H1 (cell line): Measurements from ENCODE around the gene NUDC. TPM values are rescaled to one million over a fixed set of nuclear protein-coding genes. Genes with fewer than 3 reads are reported as not detected.

Experiments used
- CTCF ChIA-PET: fragments of 300-600 bp; sonication (Branson Sonifier 250); formaldehyde crosslinking; loops from one replicate; lab custom pipeline; 2021; ENCODE audit not compliant: partially characterized antibody; lab: Charles Lee
- POLR2A ChIA-PET: fragments of 300-600 bp; sonication (Branson Sonifier 250); formaldehyde crosslinking; loops from one replicate; lab custom pipeline; 2021; ENCODE audit warnings: inconsistent platforms; ENCODE audit not compliant: partially characterized antibody; lab: Charles Lee
- DNase-seq, 2 experiments: peaks; one replicate each; pipeline versions ENCODE4 v3.0.0 to v3.0.0-alpha.2; 2010 to 2022; ENCODE audit warnings: low spot score in 2 of 2, low read depth in 1 of 2, mixed read lengths in 1 of 2
- FAIRE-seq: peaks from 2 replicates; lab custom pipeline; 2011; peaks lifted over from hg19 to GRCh38; lab: Jason Lieb, UNC
- H2AFZ ChIP-seq: 2 replicates; pipeline ENCODE4 v1.8.1; 2012; ENCODE audit warnings: low read length, inconsistent platforms
- H2AK5ac ChIP-seq: 2 replicates; pipeline ENCODE4 v1.6.1; 2013; ENCODE audit warnings: low read depth, low read length
- H2BK120ac ChIP-seq: replicated peaks from 2 replicates; pipeline ENCODE3; 2013; ENCODE audit warnings: low read depth, low read length, inconsistent platforms
- H2BK12ac ChIP-seq: 2 replicates; pipeline ENCODE4 v1.6.1; 2013; ENCODE audit warnings: low read depth, low read length
- H2BK15ac ChIP-seq: 2 replicates; pipeline ENCODE4 v1.6.1; 2013; ENCODE audit warnings: low read length
- H2BK20ac ChIP-seq: 2 replicates; pipeline ENCODE4 v1.6.1; 2013; ENCODE audit warnings: low read length
- H2BK5ac ChIP-seq: 2 replicates; pipeline ENCODE4 v1.6.1; 2013; ENCODE audit warnings: low read depth, low read length
- H3K14ac ChIP-seq: 2 replicates; pipeline ENCODE4 v1.6.1; 2013; ENCODE audit warnings: inconsistent platforms; ENCODE audit not compliant: insufficient read length
- H3K18ac ChIP-seq: 2 replicates; pipeline ENCODE4 v1.6.1; 2013; ENCODE audit warnings: low read length; ENCODE audit errors: extremely low read depth
- H3K23ac ChIP-seq: 2 replicates; pipeline ENCODE4 v1.6.1; 2013; ENCODE audit warnings: inconsistent platforms; ENCODE audit not compliant: insufficient read length
- H3K23me2 ChIP-seq: 2 replicates; pipeline ENCODE4 v1.6.1; 2013; ENCODE audit warnings: low read depth, low read length
- H3K27ac ChIP-seq: 2 replicates; pipeline ENCODE4 v1.6.1; 2011; ENCODE audit warnings: low read depth, low read length, inconsistent platforms
- H3K27me3 ChIP-seq, 4 experiments: replicated peaks in 1 of 4; 1 replicate in 1 of 4; 2 replicates in 3 of 4; pipeline versions ENCODE4 v1.6.1 to v1.8.1; 2011 to 2013; ENCODE audit warnings: low read length in 3 of 4, mild to moderate bottlenecking in 3 of 4, inconsistent platforms in 2 of 4, mixed read lengths in 2 of 4, moderate library complexity in 1 of 4; ENCODE audit not compliant: control insufficient read depth in 3 of 4, insufficient read depth in 3 of 4; ENCODE audit errors: extremely low read depth in 1 of 4
- H3K36me3 ChIP-seq, 4 experiments: 2 replicates each; pipeline versions ENCODE4 v1.6.1 to v1.8.1; 2011 to 2013; ENCODE audit warnings: mild to moderate bottlenecking in 4 of 4, low read length in 3 of 4, moderate library complexity in 2 of 4, control low read depth in 1 of 4, inconsistent platforms in 1 of 4; ENCODE audit not compliant: insufficient read depth in 4 of 4, control insufficient read depth in 2 of 4
- H3K4ac ChIP-seq: replicated peaks from 2 replicates; pipeline ENCODE3; 2013; ENCODE audit warnings: low read length, low read depth, mixed read lengths, inconsistent platforms; ENCODE audit not compliant: insufficient read length
- H3K4me1 ChIP-seq, 4 experiments: replicated peaks in 1 of 4; 1 replicate in 1 of 4; 2 replicates in 3 of 4; pipeline versions ENCODE4 v1.6.1 to v1.8.1; 2011 to 2013; ENCODE audit warnings: low read length in 3 of 4, inconsistent platforms in 2 of 4, mixed read lengths in 1 of 4; ENCODE audit not compliant: insufficient read depth in 4 of 4, control insufficient read depth in 3 of 4
- H3K4me2 ChIP-seq, 2 experiments: 2 replicates each; pipeline versions ENCODE4 v1.6.1 to v1.8.1; 2011 to 2013; ENCODE audit warnings: low read depth in 2 of 2, low read length in 2 of 2, control low read depth in 1 of 2, inconsistent platforms in 1 of 2, mild to moderate bottlenecking in 1 of 2; ENCODE audit not compliant: insufficient read depth in 1 of 2
- H3K4me3 ChIP-seq, 4 experiments: fragments of 200-600, 300-600 bp in 1 of 4; sonication (generic), shearing (Covaris generic), sonication (Bioruptor Twin) in 1 of 4; 2 replicates each; pipeline versions ENCODE4 v1.5.1 to v1.8.1; 2011 to 2016; ENCODE audit warnings: low read length in 4 of 4, low read depth in 3 of 4, control low read depth in 2 of 4, inconsistent platforms in 2 of 4, mild to moderate bottlenecking in 2 of 4, mixed read lengths in 1 of 4, moderate library complexity in 1 of 4; ENCODE audit not compliant: insufficient read depth in 2 of 4; ENCODE audit errors: extremely low read depth in 1 of 4
- H3K56ac ChIP-seq: replicated peaks from 2 replicates; pipeline ENCODE3; 2013; ENCODE audit warnings: low read depth, mild to moderate bottlenecking, mixed read lengths, low read length, inconsistent platforms; ENCODE audit not compliant: insufficient read length
- H3K79me1 ChIP-seq: 2 replicates; pipeline ENCODE4 v1.6.1; 2013; ENCODE audit warnings: low read depth, low read length, control low read depth
- H3K79me2 ChIP-seq, 2 experiments: 2 replicates each; pipeline versions ENCODE4 v1.6.1 to v1.8.1; 2012 to 2013; ENCODE audit warnings: low read length in 2 of 2, mild to moderate bottlenecking in 2 of 2, inconsistent platforms in 1 of 2; ENCODE audit not compliant: insufficient read depth in 2 of 2, control insufficient read depth in 1 of 2
- H3K9ac ChIP-seq, 4 experiments: replicated peaks in 1 of 4; 1 replicate in 1 of 4; 2 replicates in 3 of 4; pipeline versions ENCODE4 v1.6.1 to v1.8.1; 2011 to 2013; ENCODE audit warnings: low read depth in 3 of 4, low read length in 3 of 4, control low read depth in 2 of 4, mild to moderate bottlenecking in 2 of 4, moderate library complexity in 2 of 4, inconsistent platforms in 1 of 4; ENCODE audit errors: extremely low read depth in 1 of 4
- H3K9me3 ChIP-seq, 2 experiments: 2 replicates each; pipeline versions ENCODE4 v1.6.1 to v1.8.1; 2012 to 2013; ENCODE audit warnings: mild to moderate bottlenecking in 2 of 2, moderate library complexity in 2 of 2, control low read depth in 1 of 2, inconsistent platforms in 1 of 2, low read depth in 1 of 2, low read length in 1 of 2, mixed read lengths in 1 of 2; ENCODE audit not compliant: insufficient read depth in 2 of 2
- H4K20me1 ChIP-seq, 2 experiments: replicated peaks in 1 of 2; 2 replicates each; pipeline versions ENCODE3 to v1.8.1; 2011 to 2013; ENCODE audit warnings: inconsistent platforms in 2 of 2, low read length in 2 of 2, mild to moderate bottlenecking in 1 of 2; ENCODE audit not compliant: insufficient read depth in 2 of 2, control insufficient read depth in 1 of 2
- H4K5ac ChIP-seq: 2 replicates; pipeline ENCODE4 v1.6.1; 2013; ENCODE audit warnings: low read length, low read depth, mixed read lengths, inconsistent platforms; ENCODE audit not compliant: insufficient read length
- H4K8ac ChIP-seq: 2 replicates; pipeline ENCODE4 v1.8.0; 2013; ENCODE audit warnings: mild to moderate bottlenecking, moderate library complexity, low read length, inconsistent platforms; ENCODE audit not compliant: insufficient read depth; ENCODE audit errors: extremely low read depth
- H4K91ac ChIP-seq: replicated peaks from 2 replicates; pipeline ENCODE3; 2013; ENCODE audit warnings: low read length, mixed read lengths, inconsistent platforms; ENCODE audit not compliant: insufficient read length
- BRCA1 ChIP-seq: IDR thresholded peaks from 2 replicates; pipeline ENCODE4 v1.6.1; 2012; ENCODE audit warnings: low read depth, low read length, improper control_type of control experiment
- HDAC6 ChIP-seq: IDR thresholded peaks from one replicate; pipeline ENCODE4 v1.7.1; 2012; ENCODE audit warnings: low read depth, mild to moderate bottlenecking, inconsistent platforms, low read length, moderate library complexity
- NANOG ChIP-seq: IDR thresholded peaks from 2 replicates; pipeline ENCODE4 v1.6.1; 2011; ENCODE audit warnings: low read length, low read depth, mild to moderate bottlenecking, inconsistent platforms; ENCODE audit not compliant: insufficient read depth, poor library complexity, severe bottlenecking
- PHF8 ChIP-seq: fragments of 200-600 bp; sonication (generic); conservative IDR thresholded peaks from 2 replicates; pipeline ENCODE4 v1.7.1; 2012; ENCODE audit warnings: low read depth, mild to moderate bottlenecking, inconsistent platforms, low read length, moderate library complexity
- SAP30 ChIP-seq: fragments of 300-600 bp; sonication (generic); IDR thresholded peaks from 2 replicates; pipeline ENCODE4 v1.7.1; 2012; ENCODE audit warnings: low read length, moderate library complexity, mild to moderate bottlenecking, inconsistent platforms; ENCODE audit not compliant: insufficient read depth, insufficient replicate concordance
- SP1 ChIP-seq: IDR thresholded peaks from 2 replicates; pipeline ENCODE4 v1.6.1; 2011; ENCODE audit warnings: low read depth, low read length
- TCF12 ChIP-seq: IDR thresholded peaks from 2 replicates; pipeline ENCODE4 v1.6.1; 2011; ENCODE audit warnings: low read depth, mild to moderate bottlenecking, low read length
- WGBS, 2 experiments: shearing (Covaris generic) in 1 of 2; methylation state at CpG; one replicate each; pipeline versions ENCODE4 v1.1.6 to v1.1.7; 2013 to 2015; ENCODE audit warnings: low lambda C conversion rate in 2 of 2, mixed read lengths in 2 of 2, inconsistent platforms in 1 of 2, low coverage in 1 of 2, missing lambda C conversion rate in 1 of 2; ENCODE audit not compliant: insufficient replicate concordance in 2 of 2, insufficient coverage in 1 of 2, insufficient read length in 1 of 2; ENCODE audit errors: extremely low coverage in 1 of 2, missing lambda C conversion rate in 1 of 2; 5-methylcytosine and 5-hydroxymethylcytosine counted together
- polyA plus RNA-seq, 7 experiments: library from polyadenylated mRNA; depleted of rRNA in 3 of 7; stranded (reverse) in 5 of 7; unstranded in 2 of 7; fragments of >200 nt in 5 of 7; fragments of 200-250 nt in 2 of 7; gene quantifications; 1 replicate in 5 of 7; 2 replicates in 1 of 7; 4 replicates in 1 of 7; pipeline versions ENCODE4 v1.2.1 to v1.2.3, GENCODE V29; 2011 to 2013; ENCODE audit warnings: missing spikeins in 2 of 7, mixed read lengths in 2 of 7
- total RNA-seq: library from RNA; stranded (reverse); fragmentation: NEBNext Ultra II Directional; extraction: Animal tissue kit (Norgen Biotek cat#: 25700); gene quantifications from 2 replicates; pipeline ENCODE4 v1.2.1, GENCODE V29; 2021
- TF ChIP-seq, protein P1 (sequence below): IDR thresholded peaks from 2 replicates; pipeline ENCODE4 v1.6.1; 2012; ENCODE audit warnings: inconsistent platforms

Gene NUDC
- total and polyA plus RNA-seq, 2 of the 8 experiments (the other 6 are each of a cell fraction or from before 2014, with no cell fraction given), result 43.2 to 131 TPM

- no peak overlapping the region for H2BK5ac ChIP-seq
- no peak overlapping the region for H3K14ac ChIP-seq
- no peaks in the 10 kb centered on the region for H3K9me3 ChIP-seq
- H3K27me3 ChIP-seq, result peaks cover 0 to 2% (median 0%) of the 10 kb centered on the region in 4 experiments; a peak in 1 of 7 replicates
- TF ChIP-seq BRCA1 (no peak), SAP30 (no peak), HDAC6 (no peak), PHF8 (no peak), SP1 (no peak), TCF12 (no peak), NANOG (no peak)
- TF ChIP-seq, protein P1, sequence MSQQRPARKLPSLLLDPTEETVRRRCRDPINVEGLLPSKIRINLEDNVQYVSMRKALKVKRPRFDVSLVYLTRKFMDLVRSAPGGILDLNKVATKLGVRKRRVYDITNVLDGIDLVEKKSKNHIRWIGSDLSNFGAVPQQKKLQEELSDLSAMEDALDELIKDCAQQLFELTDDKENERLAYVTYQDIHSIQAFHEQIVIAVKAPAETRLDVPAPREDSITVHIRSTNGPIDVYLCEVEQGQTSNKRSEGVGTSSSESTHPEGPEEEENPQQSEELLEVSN, result no peak
- H3K4ac ChIP-seq, result no peak overlapping the region
- no peak overlapping the region for H2AFZ ChIP-seq
- H3K36me3 ChIP-seq, result no peaks in the 10 kb centered on the region
- ChIA-PET POLR2A (interaction anchor here (0.8 to 3.1 kb wide), 3 partner anchors 18 to 218 kb away, joined by 3 to 11 read pairs (median 3); partner anchors contain the start of gene GPN2), CTCF (interaction anchor here (0.7 to 1.4 kb wide), 8 partner anchors 9 to 575 kb away, joined by 3 to 6 read pairs (median 3); no protein-coding TSS in a partner anchor)
- H4K91ac ChIP-seq, result no peak overlapping the region
- H2AK5ac ChIP-seq, result 0 out of 2 replicates have a peak overlapping the region, but pooled peaks have one; percentile 65
- H2BK120ac ChIP-seq, result no peak overlapping the region
- H3K79me2 ChIP-seq, result no peaks in the 10 kb centered on the region
- H3K18ac ChIP-seq, result no peak overlapping the region
- H4K8ac ChIP-seq, result no peak overlapping the region
- DNase-seq, result no peak
- no peak overlapping the region for H4K5ac ChIP-seq
- no peaks in the 10 kb centered on the region for H3K79me1 ChIP-seq
- no peak overlapping the region for H2BK12ac ChIP-seq
- no peaks in the 10 kb centered on the region for H3K23me2 ChIP-seq
- H4K20me1 ChIP-seq, result peaks cover 0 to 2% of the 10 kb centered on the region in 2 experiments
- no peak overlapping the region for H3K4me3 ChIP-seq
- peak overlapping the region; percentile 18; the same call in 1 of the 2 replicates for H2BK15ac ChIP-seq
- no peak overlapping the region for H3K56ac ChIP-seq
- no peak for FAIRE-seq
- no peaks in the 10 kb centered on the region for H3K4me1 ChIP-seq
- no peak overlapping the region for H3K4me2 ChIP-seq
- H3K27ac ChIP-seq, result no peak overlapping the region
- H3K23ac ChIP-seq, result no peak overlapping the region
- H3K9ac ChIP-seq, result no peak overlapping the region
- H2BK20ac ChIP-seq, result no peak overlapping the region
- 87% methylated on average over 6 of the region's 6 CpGs; no CpG with 5 or more reads in 1 of the 2 experiments for WGBS, 2 experiments
These were observed 14.2 kb upstream of the NUDC start for GRCh38 chr1:26907071-26907917.
